ENCODE results near the gene RAB8A. TPM values are rescaled to one million over a fixed set of nuclear protein-coding genes. Genes with fewer than 3 reads are reported as not detected.

Gene RAB8A
- total and polyA plus RNA-seq, 9 of the 15 experiments (the other 6 are each of a cell fraction or from before 2014, with no cell fraction given), result 11.2 to 102 (median 53.2) TPM

- TF ChIP-seq ZNF511 (CRISPR knock-in tag; IDR thresholded peaks at IDR 0.05), result peak; percentile 61; the same call in 1 of the 2 replicates
- TF ChIP-seq E2F5 (CRISPR knock-in tag; IDR thresholded peaks at IDR 0.05), result no peak
- TF ChIP-seq ZBTB8A (IDR thresholded peaks at IDR 0.05; ENCODE audit: partially characterized antibody), result no peak
- no peak for TF ChIP-seq TCF7 (IDR thresholded peaks at IDR 0.05; ENCODE audit: borderline replicate concordance)
- no peak for TF ChIP-seq SMAD1 (IDR thresholded peaks at IDR 0.05; ENCODE audit: low read depth, low read length, partially characterized antibody)
- TF ChIP-seq CTCFL (IDR thresholded peaks at IDR 0.05; ENCODE audit: borderline replicate concordance, insufficient read depth, low read depth, low read length, poor library complexity, severe bottlenecking), result peak; percentile 89
- peak; percentile 97 for TF ChIP-seq SP1 (CRISPR knock-in tag; IDR thresholded peaks at IDR 0.05)
- TF ChIP-seq ZNF24 (IDR thresholded peaks at IDR 0.05), result no peak
- no peak for TF ChIP-seq RFX7 (CRISPR knock-in tag; IDR thresholded peaks at IDR 0.05)
- TF ChIP-seq LCOR (CRISPR knock-in tag; IDR thresholded peaks at IDR 0.05), result peak; percentile 73; the same call in 1 of the 2 replicates
- no peak for TF ChIP-seq NKRF (IDR thresholded peaks at IDR 0.05; ENCODE audit: borderline replicate concordance)
- TF ChIP-seq POLR2AphosphoS5 (IDR thresholded peaks at IDR 0.05; ENCODE audit: control insufficient read depth, insufficient read depth, low read depth, low read length), result peak; percentile 65; the same call in 1 of the 2 replicates
- no peak for TF ChIP-seq NR2F6 (CRISPR knock-in tag; IDR thresholded peaks at IDR 0.05)
- peak in 1 of 2 experiments; percentile 55; a peak in 1 of 4 replicates for TF ChIP-seq TEAD1 (CRISPR knock-in tag; IDR thresholded peaks at IDR 0.05)
- TF ChIP-seq ZSCAN29 (IDR thresholded peaks at IDR 0.05), result no peak
- no peak for TF ChIP-seq HSF4 (CRISPR knock-in tag; IDR thresholded peaks at IDR 0.05; ENCODE audit: borderline replicate concordance)
- no peak for TF ChIP-seq ZNF707 (CRISPR knock-in tag; conservative IDR thresholded peaks at IDR 0.05)
- no peak for TF ChIP-seq ZNF274 (IDR thresholded peaks at IDR 0.05; ENCODE audit: borderline replicate concordance, low read depth, low read length)
- TF ChIP-seq PML (IDR thresholded peaks at IDR 0.05; ENCODE audit: low read length), result no peak
- TF ChIP-seq USF2 (CRISPR knock-in tag; IDR thresholded peaks at IDR 0.05), result no peak
- peak; percentile 47; the same call in 1 of the 2 replicates for TF ChIP-seq NR4A1 (CRISPR knock-in tag; IDR thresholded peaks at IDR 0.05)
- TF ChIP-seq NR4A1 (tag; IDR thresholded peaks at IDR 0.05), result peak; percentile 55; the same call in 1 of the 2 replicates
- TF ChIP-seq MEF2D (tag; conservative IDR thresholded peaks at IDR 0.05; ENCODE audit: low read depth), result no peak
Observed at GRCh38 chr19:16111160-16111908, at the start of gene RAB8A (continued).
